Trophoblast cell (in vitro differentiated cells and primary cell): ENCODE measurements around the gene MAPT.

Source experiments
- DNase-seq, 2 donors: peaks; one replicate each; pipeline ENCODE4 v3.0.0-alpha.2; 2016
- H2AFZ ChIP-seq: 2 replicates; pipeline ENCODE4 v1.6.1; 2013; ENCODE audit warnings: low read length, moderate library complexity, mild to moderate bottlenecking; ENCODE audit not compliant: insufficient read depth, poor library complexity
- H2AK5ac ChIP-seq: 2 replicates; pipeline ENCODE4 v1.6.1; 2013; ENCODE audit warnings: mild to moderate bottlenecking, low read length
- H2BK120ac ChIP-seq: 2 replicates; pipeline ENCODE4 v1.6.1; 2013; ENCODE audit warnings: low read length, mild to moderate bottlenecking, moderate library complexity; ENCODE audit not compliant: insufficient read depth, poor library complexity
- H2BK12ac ChIP-seq: 2 replicates; pipeline ENCODE4 v1.6.1; 2013; ENCODE audit warnings: mild to moderate bottlenecking, low read length, moderate library complexity
- H2BK5ac ChIP-seq: 2 replicates; pipeline ENCODE4 v1.6.1; 2013; ENCODE audit warnings: low read length, low read depth, moderate library complexity, mild to moderate bottlenecking; ENCODE audit not compliant: poor library complexity
- H3K14ac ChIP-seq: 2 replicates; pipeline ENCODE4 v1.6.1; 2013; ENCODE audit warnings: mild to moderate bottlenecking, low read length
- H3K18ac ChIP-seq: 2 replicates; pipeline ENCODE4 v1.6.1; 2013; ENCODE audit warnings: mild to moderate bottlenecking, low read length
- H3K23ac ChIP-seq: 2 replicates; pipeline ENCODE4 v1.6.1; 2013; ENCODE audit warnings: low read length
- H3K27ac ChIP-seq: 2 replicates; pipeline ENCODE4 v1.5.1; 2013; ENCODE audit warnings: low read depth, mild to moderate bottlenecking, inconsistent platforms, low read length, moderate library complexity
- H3K27me3 ChIP-seq: 2 replicates; pipeline ENCODE4 v1.6.1; 2013; ENCODE audit warnings: inconsistent platforms, mild to moderate bottlenecking, low read length, moderate library complexity; ENCODE audit not compliant: insufficient read depth
- H3K36me3 ChIP-seq, 2 experiments: 1 replicate in 1 of 2; 2 replicates in 1 of 2; pipeline ENCODE4 v1.6.1; 2013; ENCODE audit warnings: low read length in 2 of 2, mild to moderate bottlenecking in 2 of 2, moderate library complexity in 1 of 2; ENCODE audit not compliant: insufficient read depth in 2 of 2, control insufficient read depth in 1 of 2
- H3K4ac ChIP-seq: 2 replicates; pipeline ENCODE4 v1.6.1; 2013; ENCODE audit warnings: low read depth, mild to moderate bottlenecking, low read length, moderate library complexity
- H3K4me1 ChIP-seq, 2 experiments: 1 replicate in 1 of 2; 2 replicates in 1 of 2; pipeline ENCODE4 v1.6.1; 2013; ENCODE audit warnings: low read length in 2 of 2, mild to moderate bottlenecking in 2 of 2, moderate library complexity in 1 of 2; ENCODE audit not compliant: insufficient read depth in 2 of 2, control insufficient read depth in 1 of 2
- H3K4me2 ChIP-seq: 2 replicates; pipeline ENCODE4 v1.6.1; 2013; ENCODE audit warnings: inconsistent platforms, mild to moderate bottlenecking, low read length, moderate library complexity
- H3K4me3 ChIP-seq: 2 replicates; pipeline ENCODE4 v1.5.1; 2013; ENCODE audit warnings: mild to moderate bottlenecking, low read depth, low read length, inconsistent platforms
- H3K79me1 ChIP-seq: one replicate; pipeline ENCODE4 v1.6.1; 2013; ENCODE audit warnings: low read length
- H3K79me2 ChIP-seq: 2 replicates; pipeline ENCODE4 v1.6.1; 2013; ENCODE audit warnings: low read length, mild to moderate bottlenecking; ENCODE audit not compliant: control insufficient read depth, insufficient read depth, poor library complexity
- H3K9ac ChIP-seq: 2 replicates; pipeline ENCODE4 v1.6.1; 2013; ENCODE audit warnings: mild to moderate bottlenecking, low read length
- H3K9me3 ChIP-seq: 2 replicates; pipeline ENCODE4 v1.6.1; 2013; ENCODE audit warnings: low read depth, mild to moderate bottlenecking, control low read depth, inconsistent platforms, low read length; ENCODE audit not compliant: insufficient read depth
- H4K12ac ChIP-seq: 2 replicates; pipeline ENCODE4 v1.6.1; 2013; ENCODE audit warnings: low read depth, mild to moderate bottlenecking, low read length, moderate library complexity
- H4K8ac ChIP-seq: 2 replicates; pipeline ENCODE4 v1.6.1; 2013; ENCODE audit warnings: low read depth, mild to moderate bottlenecking, low read length, moderate library complexity
- H4K91ac ChIP-seq: one replicate; pipeline ENCODE4 v1.6.1; 2013; ENCODE audit warnings: low read depth, mild to moderate bottlenecking, low read length, moderate library complexity
- WGBS: extraction: QIAGEN DNeasy Blood & Tissue Kit; methylation state at CpG from one replicate; pipeline ENCODE4 v1.1.7; 2013; ENCODE audit warnings: missing lambda C conversion rate; ENCODE audit not compliant: insufficient read length, insufficient coverage; ENCODE audit errors: extremely low coverage; 5-methylcytosine and 5-hydroxymethylcytosine counted together

MAPT gene

GRCh38 chr17:45946841-45947256, 52.5 kb downstream of the MAPT start:
- Histone ChIP-seq H3K4me2 (no peak overlapping the region), H3K27ac (no peak overlapping the region), H3K23ac (no peak overlapping the region), H3K79me2 (no peaks in the 10 kb centered on the region), H4K8ac (no peak overlapping the region), H3K9ac (no peak overlapping the region), H3K27me3 (no peaks in the 10 kb centered on the region), H3K4ac (no peak overlapping the region), H4K91ac (no peak overlapping the region), H2BK5ac (no peak overlapping the region), H2BK120ac (no peak overlapping the region), H3K14ac (no peak overlapping the region), H3K36me3 (no peaks in the 10 kb centered on the region), H3K4me3 (no peak overlapping the region), H3K18ac (no peak overlapping the region), H2AFZ (no peak overlapping the region), H2AK5ac (no peak overlapping the region), H3K4me1 (peaks cover 4 to 13% of the 10 kb centered on the region in 2 experiments), H2BK12ac (peak overlapping the region; percentile 44), H4K12ac (no peak overlapping the region), H3K9me3 (peaks cover 2% of the 10 kb centered on the region), H3K79me1 (peaks cover 12% of the 10 kb centered on the region)
- no CpG with 5 or more reads among the region's 4 CpGs for WGBS
- DNase-seq, result no peak

GRCh38 chr17:45948498-45948880, 54.1 kb downstream of the MAPT start:
- peak overlapping the region; percentile 68 for H2BK120ac ChIP-seq
- peaks cover 2% of the 10 kb centered on the region for H3K9me3 ChIP-seq
- H3K14ac ChIP-seq, result peak overlapping the region; percentile 26
- no peak overlapping the region for H2BK12ac ChIP-seq
- H3K4me2 ChIP-seq, result peak overlapping the region; percentile 39
- peak; percentile 89 to 94 for DNase-seq
- H3K27ac ChIP-seq, result peak overlapping the region; percentile 85
- H3K4ac ChIP-seq, result no peak overlapping the region
- no peaks in the 10 kb centered on the region for H3K27me3 ChIP-seq
- no peak overlapping the region for H3K9ac ChIP-seq
- H3K79me1 ChIP-seq, result peaks cover 12% of the 10 kb centered on the region
- H3K79me2 ChIP-seq, result no peaks in the 10 kb centered on the region
- no peak overlapping the region for H3K23ac ChIP-seq
- H3K18ac ChIP-seq, result no peak overlapping the region
- H4K91ac ChIP-seq, result peak overlapping the region; percentile 76
- no peak overlapping the region for H3K4me3 ChIP-seq
- no peak overlapping the region for H4K12ac ChIP-seq
- H3K36me3 ChIP-seq, result no peaks in the 10 kb centered on the region
- peak overlapping the region; percentile 6 for H2AFZ ChIP-seq
- H2AK5ac ChIP-seq, result no peak overlapping the region
- peaks cover 7 to 15% of the 10 kb centered on the region in 2 experiments for H3K4me1 ChIP-seq
- no CpG with 5 or more reads among the region's 2 CpGs for WGBS
- peak overlapping the region; percentile 87 for H2BK5ac ChIP-seq
- H4K8ac ChIP-seq, result peak overlapping the region; percentile 62

- WGBS, result no CpG with 5 or more reads among the region's 34 CpGs
- peak overlapping the region; percentile 33 for H3K14ac ChIP-seq
- peaks cover 7 to 15% of the 10 kb centered on the region in 2 experiments for H3K4me1 ChIP-seq
These were observed 54.7 kb downstream of the MAPT start for GRCh38 chr17:45948881-45949624.

GRCh38 chr17:45949755-45950320, 55.5 kb downstream of the MAPT start:
- no peak for DNase-seq
- H3K9ac ChIP-seq, result no peak overlapping the region
- no peak overlapping the region for H2BK5ac ChIP-seq
- H3K18ac ChIP-seq, result no peak overlapping the region
- no peak overlapping the region for H2AFZ ChIP-seq
- no peak overlapping the region for H4K8ac ChIP-seq
- WGBS, result no CpG with 5 or more reads among the region's 9 CpGs
- H3K4me2 ChIP-seq, result no peak overlapping the region
- H3K79me1 ChIP-seq, result peaks cover 12% of the 10 kb centered on the region
- H2BK12ac ChIP-seq, result peak overlapping the region; percentile 12
- no peak overlapping the region for H2BK120ac ChIP-seq
- H3K79me2 ChIP-seq, result no peaks in the 10 kb centered on the region
- H3K27ac ChIP-seq, result no peak overlapping the region
- no peak overlapping the region for H2AK5ac ChIP-seq
- H3K4me3 ChIP-seq, result no peak overlapping the region
- peaks cover 2% of the 10 kb centered on the region for H3K9me3 ChIP-seq
- H3K36me3 ChIP-seq, result no peaks in the 10 kb centered on the region
- H4K91ac ChIP-seq, result peak overlapping the region; percentile 44
- peaks cover 7 to 15% of the 10 kb centered on the region in 2 experiments for H3K4me1 ChIP-seq
- no peaks in the 10 kb centered on the region for H3K27me3 ChIP-seq
- H3K4ac ChIP-seq, result no peak overlapping the region
- H3K14ac ChIP-seq, result no peak overlapping the region
- H4K12ac ChIP-seq, result no peak overlapping the region
- no peak overlapping the region for H3K23ac ChIP-seq

More at GRCh38 chr17:45948881-45949624, 54.7 kb downstream of the MAPT start:
- Histone ChIP-seq H3K4ac (no peak overlapping the region), H2BK5ac (peak overlapping the region; percentile 87), H3K9me3 (peaks cover 2% of the 10 kb centered on the region), H3K4me2 (peak overlapping the region; percentile 41), H3K4me3 (no peak overlapping the region), H3K27me3 (no peaks in the 10 kb centered on the region), H2AFZ (no peak overlapping the region), H3K9ac (no peak overlapping the region), H2AK5ac (no peak overlapping the region), H4K91ac (peak overlapping the region; percentile 76), H3K79me1 (peaks cover 12% of the 10 kb centered on the region), H4K8ac (peak overlapping the region; percentile 62), H3K27ac (peak overlapping the region; percentile 85), H3K79me2 (no peaks in the 10 kb centered on the region), H4K12ac (no peak overlapping the region), H3K36me3 (no peaks in the 10 kb centered on the region), H3K18ac (no peak overlapping the region), H3K23ac (no peak overlapping the region), H2BK120ac (peak overlapping the region; percentile 68), H2BK12ac (peak overlapping the region; percentile 74)
- DNase-seq, result peak; percentile 75 to 82
